DOHH2 (cell line): ENCODE results near the gene UQCRFS1.

Source experiments
- H3F3A ChIP-seq: fragments of 200-600 bp; sonication (generic), shearing (Covaris generic); 2 replicates; pipeline ENCODE4 v1.6.0; 2016; ENCODE audit warnings: antibody characterized with exemption, mild to moderate bottlenecking; ENCODE audit not compliant: control insufficient read depth, insufficient read depth
- H3K27ac ChIP-seq: fragments of 200-600 bp; sonication (generic); 2 replicates; pipeline ENCODE4 v1.5.1; 2014; ENCODE audit warnings: low read depth, mild to moderate bottlenecking, low read length, moderate library complexity
- H3K27me3 ChIP-seq: fragments of 200-600 bp; sonication (generic); 2 replicates; pipeline ENCODE4 v1.6.1; 2014; ENCODE audit warnings: mild to moderate bottlenecking, low read length, mixed read lengths; ENCODE audit not compliant: control insufficient read depth
- H3K36me3 ChIP-seq: fragments of 200-600 bp; sonication (generic); 2 replicates; pipeline ENCODE4 v1.6.1; 2014; ENCODE audit warnings: mild to moderate bottlenecking, low read length, moderate library complexity, mixed read lengths; ENCODE audit not compliant: control insufficient read depth
- H3K4me1 ChIP-seq: fragments of 200-600 bp; sonication (generic); 2 replicates; pipeline ENCODE4 v1.6.1; 2014; ENCODE audit warnings: mild to moderate bottlenecking, low read length, mixed read lengths; ENCODE audit not compliant: control insufficient read depth
- H3K4me2 ChIP-seq: fragments of 200-600 bp; sonication (generic); 2 replicates; pipeline ENCODE4 v1.6.0; 2014; ENCODE audit warnings: mild to moderate bottlenecking, low read length, moderate library complexity
- H3K4me3 ChIP-seq: fragments of 200-600 bp; sonication (generic); 2 replicates; pipeline ENCODE4 v1.5.1; 2014; ENCODE audit warnings: mild to moderate bottlenecking, low read length, mixed read lengths
- H3K79me2 ChIP-seq: fragments of 200-600 bp; sonication (generic); 2 replicates; pipeline ENCODE4 v1.6.1; 2014; ENCODE audit warnings: mild to moderate bottlenecking, low read length, mixed read lengths; ENCODE audit not compliant: control insufficient read depth
- H3K9me2 ChIP-seq: fragments of 200-600 bp; sonication (generic); replicated peaks from 2 replicates; pipeline ENCODE4 v1.6.1; 2014; ENCODE audit warnings: mild to moderate bottlenecking, low read length, mixed read lengths; ENCODE audit not compliant: control insufficient read depth
- H3K9me3 ChIP-seq: fragments of 200-600 bp; sonication (generic); 2 replicates; pipeline ENCODE4 v1.6.1; 2014; ENCODE audit warnings: antibody characterized with exemption, low read length, mixed read lengths; ENCODE audit not compliant: control insufficient read depth, insufficient read depth
- H4K20me1 ChIP-seq: fragments of 200-600 bp; sonication (generic); 2 replicates; pipeline ENCODE4 v1.6.0; 2014; ENCODE audit warnings: low read depth, mild to moderate bottlenecking, antibody characterized with exemption, low read length, moderate library complexity; ENCODE audit not compliant: control insufficient read depth, insufficient read depth
- EZH2phosphoT487 ChIP-seq: fragments of 200-600 bp; sonication (generic); IDR thresholded peaks from 2 replicates; pipeline ENCODE4 v1.6.1; 2017; ENCODE audit warnings: borderline replicate concordance, mild to moderate bottlenecking, antibody characterized with exemption, low read length, moderate library complexity, mixed read lengths
- TF ChIP-seq, protein P1 (sequence below): fragments of 200-600 bp; sonication (generic); IDR thresholded peaks from one replicate; pipeline ENCODE4 v1.5.1; 2014; ENCODE audit warnings: antibody characterized with exemption, mild to moderate bottlenecking, low read depth, low read length; ENCODE audit not compliant: poor library complexity, severe bottlenecking

Gene UQCRFS1

DNA sequence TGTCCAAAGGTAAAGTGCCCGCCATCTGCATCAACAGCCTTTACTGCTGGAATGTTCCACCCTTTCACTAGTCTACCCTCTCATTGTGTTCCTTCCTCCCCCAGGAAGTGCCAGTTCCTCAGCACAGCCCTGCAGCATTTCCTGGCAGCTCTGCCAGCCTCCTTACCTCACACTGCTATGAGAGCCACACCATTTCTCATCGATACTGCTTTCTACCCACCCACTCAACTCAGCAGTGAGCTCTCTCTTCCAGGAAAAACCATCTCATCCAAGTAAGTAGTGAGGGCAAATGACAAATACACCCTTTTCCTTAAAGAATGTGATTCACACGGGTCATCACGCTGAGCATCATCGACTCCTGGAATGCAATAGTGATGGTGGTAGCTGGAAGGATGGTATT, 19.8 kb downstream of the UQCRFS1 start:
- Histone ChIP-seq H3K36me3 (no peaks in the 10 kb centered on the region), H3K9me2 (no peaks in the 10 kb centered on the region), H3K4me3 (no peak overlapping the region), H3K27ac (no peak overlapping the region), H3K4me1 (no peaks in the 10 kb centered on the region), H4K20me1 (no peaks in the 10 kb centered on the region), H3K27me3 (no peaks in the 10 kb centered on the region), H3K4me2 (no peak overlapping the region), H3K79me2 (no peaks in the 10 kb centered on the region), H3K9me3 (no peaks in the 10 kb centered on the region), H3F3A (no peaks in the 10 kb centered on the region)
- TF ChIP-seq, protein P1, sequence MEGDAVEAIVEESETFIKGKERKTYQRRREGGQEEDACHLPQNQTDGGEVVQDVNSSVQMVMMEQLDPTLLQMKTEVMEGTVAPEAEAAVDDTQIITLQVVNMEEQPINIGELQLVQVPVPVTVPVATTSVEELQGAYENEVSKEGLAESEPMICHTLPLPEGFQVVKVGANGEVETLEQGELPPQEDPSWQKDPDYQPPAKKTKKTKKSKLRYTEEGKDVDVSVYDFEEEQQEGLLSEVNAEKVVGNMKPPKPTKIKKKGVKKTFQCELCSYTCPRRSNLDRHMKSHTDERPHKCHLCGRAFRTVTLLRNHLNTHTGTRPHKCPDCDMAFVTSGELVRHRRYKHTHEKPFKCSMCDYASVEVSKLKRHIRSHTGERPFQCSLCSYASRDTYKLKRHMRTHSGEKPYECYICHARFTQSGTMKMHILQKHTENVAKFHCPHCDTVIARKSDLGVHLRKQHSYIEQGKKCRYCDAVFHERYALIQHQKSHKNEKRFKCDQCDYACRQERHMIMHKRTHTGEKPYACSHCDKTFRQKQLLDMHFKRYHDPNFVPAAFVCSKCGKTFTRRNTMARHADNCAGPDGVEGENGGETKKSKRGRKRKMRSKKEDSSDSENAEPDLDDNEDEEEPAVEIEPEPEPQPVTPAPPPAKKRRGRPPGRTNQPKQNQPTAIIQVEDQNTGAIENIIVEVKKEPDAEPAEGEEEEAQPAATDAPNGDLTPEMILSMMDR: no peak
- TF ChIP-seq EZH2phosphoT487: no peak

- Histone ChIP-seq H4K20me1 (no peaks in the 10 kb centered on the region), H3K4me3 (no peak overlapping the region), H3K9me2 (no peaks in the 10 kb centered on the region), H3K4me1 (no peaks in the 10 kb centered on the region), H3K79me2 (no peaks in the 10 kb centered on the region), H3F3A (no peaks in the 10 kb centered on the region), H3K36me3 (no peaks in the 10 kb centered on the region), H3K27ac (no peak overlapping the region), H3K9me3 (no peaks in the 10 kb centered on the region), H3K4me2 (no peak overlapping the region), H3K27me3 (no peaks in the 10 kb centered on the region)
- no peak for TF ChIP-seq EZH2phosphoT487
- TF ChIP-seq, protein P1: no peak
Observed at GRCh38 chr19:29191005-29191404, 21.9 kb downstream of the UQCRFS1 start.

DNA sequence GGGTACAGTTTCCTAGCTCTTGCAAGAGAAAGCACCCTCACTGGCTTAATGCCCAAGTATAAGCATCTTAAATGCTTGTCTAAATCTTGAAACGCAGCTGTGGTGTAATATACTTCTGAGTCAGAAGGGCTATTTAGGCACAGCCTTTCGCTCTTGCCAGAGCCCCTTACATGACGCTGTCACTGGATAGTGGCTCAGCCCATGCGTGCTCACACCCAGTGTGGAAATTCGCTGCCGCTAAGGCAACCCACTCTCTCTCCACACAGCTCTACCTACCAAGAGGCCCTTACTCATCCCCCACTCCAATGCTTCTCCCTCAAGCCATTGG, 24.0 kb downstream of the UQCRFS1 start:
- Histone ChIP-seq H3F3A (no peaks in the 10 kb centered on the region), H3K27ac (no peak overlapping the region), H3K79me2 (no peaks in the 10 kb centered on the region)

More for the DNA sequence above, 24.0 kb downstream of the UQCRFS1 start:
- Histone ChIP-seq H3K4me2 (no peak overlapping the region), H4K20me1 (no peaks in the 10 kb centered on the region), H3K9me3 (no peaks in the 10 kb centered on the region), H3K27me3 (no peaks in the 10 kb centered on the region), H3K9me2 (no peaks in the 10 kb centered on the region), H3K36me3 (no peaks in the 10 kb centered on the region), H3K4me1 (no peaks in the 10 kb centered on the region), H3K4me3 (no peak overlapping the region)
- no peak for TF ChIP-seq EZH2phosphoT487
- TF ChIP-seq, protein P1: no peak
